ENCODE data around the gene RBMS2.
"Not testable (repeated sequence)": the region's sequence is repeated elsewhere in the genome, so short reads cannot be mapped to it uniquely, and the experiment has no call there.

The RBMS2 gene

GRCh38 chr12:56496704-56497103 lies 24.9 kb upstream of the RBMS2 start:
- not testable (repeated sequence) for H3K36me3 Mint-ChIP-seq, H3K27ac Mint-ChIP-seq, H3K4me1 Mint-ChIP-seq, H3K9me3 Mint-ChIP-seq, ATAC-seq
- DNase-seq (ENCODE audit: low spot score in 2 of 2): peak; percentile 28 to 82
- H3K4me3 Mint-ChIP-seq: peak overlapping the region; percentile 13

- not testable (repeated sequence) for H3K4me3 Mint-ChIP-seq
Measured at GRCh38 chr12:56498126-56498902, 23.3 kb upstream of the RBMS2 start.

GRCh38 chr12:56499452-56499851 lies 22.2 kb upstream of the RBMS2 start:
- not testable (repeated sequence) for H3K4me1 Mint-ChIP-seq; H3K9me3 Mint-ChIP-seq; ATAC-seq; H3K4me3 Mint-ChIP-seq; H3K36me3 Mint-ChIP-seq; H3K27ac Mint-ChIP-seq; DNase-seq (ENCODE audit: low spot score in 2 of 2)

More at GRCh38 chr12:56498126-56498902, 23.3 kb upstream of the RBMS2 start:
- H3K27ac Mint-ChIP-seq; ATAC-seq; H3K4me1 Mint-ChIP-seq; DNase-seq (ENCODE audit: low spot score in 2 of 2); H3K36me3 Mint-ChIP-seq; H3K9me3 Mint-ChIP-seq: not testable (repeated sequence)

GRCh38 chr12:56499879-56500278 lies 21.7 kb upstream of the RBMS2 start:
- not testable (repeated sequence) for H3K9me3 Mint-ChIP-seq; DNase-seq (ENCODE audit: low spot score in 2 of 2); H3K36me3 Mint-ChIP-seq; H3K4me1 Mint-ChIP-seq; H3K27ac Mint-ChIP-seq; ATAC-seq; H3K4me3 Mint-ChIP-seq

- H3K4me3 Mint-ChIP-seq: no peak overlapping the region
- no peaks in the 10 kb centered on the region for H3K36me3 Mint-ChIP-seq
- no peaks in the 10 kb centered on the region for H3K9me3 Mint-ChIP-seq
- DNase-seq (ENCODE audit: low spot score in 2 of 2) (no peak), ATAC-seq (no peak)
- H3K27ac Mint-ChIP-seq: no peak overlapping the region
- H3K4me1 Mint-ChIP-seq: no peaks in the 10 kb centered on the region
Measured at GRCh38 chr12:56510786-56511185, 10.8 kb upstream of the RBMS2 start.

GRCh38 chr12:56514014-56514318 lies 7.7 kb upstream of the RBMS2 start:
- not testable (repeated sequence) for H3K36me3 Mint-ChIP-seq; H3K9me3 Mint-ChIP-seq; DNase-seq (ENCODE audit: low spot score in 2 of 2); H3K4me1 Mint-ChIP-seq; H3K27ac Mint-ChIP-seq; ATAC-seq; H3K4me3 Mint-ChIP-seq

- Mint-ChIP-seq H3K4me3 (no peak overlapping the region), H3K9me3 (no peaks in the 10 kb centered on the region), H3K4me1 (peaks cover 11% of the 10 kb centered on the region), H3K27ac (no peak overlapping the region), H3K36me3 (no peaks in the 10 kb centered on the region)
- no peak for DNase-seq (ENCODE audit: low spot score in 2 of 2)
- no peak for ATAC-seq
Measured at GRCh38 chr12:56517854-56518253, 3.8 kb upstream of the RBMS2 start.

- Mint-ChIP-seq H3K36me3 (no peaks in the 10 kb centered on the region), H3K9me3 (no peaks in the 10 kb centered on the region), H3K4me1 (peaks cover 13% of the 10 kb centered on the region), H3K4me3 (no peak overlapping the region), H3K27ac (no peak overlapping the region)
- DNase-seq (ENCODE audit: low spot score in 2 of 2): no peak
- no peak for ATAC-seq
Measured at GRCh38 chr12:56518570-56518969, 3.0 kb upstream of the RBMS2 start.

- Mint-ChIP-seq H3K36me3 (no peaks in the 10 kb centered on the region), H3K9me3 (no peaks in the 10 kb centered on the region), H3K4me3 (no peak overlapping the region), H3K27ac (no peak overlapping the region), H3K4me1 (peaks cover 13% of the 10 kb centered on the region)
- ATAC-seq (no peak), DNase-seq (ENCODE audit: low spot score in 2 of 2) (no peak)
Measured at GRCh38 chr12:56520048-56520447, 1.6 kb upstream of the RBMS2 start.

- Mint-ChIP-seq H3K4me3 (peak overlapping the region; percentile 72), H3K36me3 (no peaks in the 10 kb centered on the region), H3K27ac (no peak overlapping the region), H3K9me3 (no peaks in the 10 kb centered on the region), H3K4me1 (peaks cover 13% of the 10 kb centered on the region)
- no peak for ATAC-seq
- no peak for DNase-seq (ENCODE audit: low spot score in 2 of 2)
Measured at GRCh38 chr12:56520506-56520905, 1.1 kb upstream of the RBMS2 start.

GRCh38 chr12:56521209-56521589 lies 421 bp upstream of the RBMS2 start:
- H3K4me1 Mint-ChIP-seq: peaks cover 13% of the 10 kb centered on the region
- peak overlapping the region; percentile 72 for H3K4me3 Mint-ChIP-seq
- peak overlapping the region; percentile 80 for H3K27ac Mint-ChIP-seq
- DNase-seq (ENCODE audit: low spot score in 2 of 2) (no peak), ATAC-seq (peak; percentile 36)
- H3K36me3 Mint-ChIP-seq: no peaks in the 10 kb centered on the region
- H3K9me3 Mint-ChIP-seq: no peaks in the 10 kb centered on the region

GRCh38 chr12:56522411-56523193 lies 982 bp downstream of the RBMS2 start:
- peaks cover 13% of the 10 kb centered on the region for H3K4me1 Mint-ChIP-seq
- H3K27ac Mint-ChIP-seq: peak overlapping the region; percentile 80
- H3K36me3 Mint-ChIP-seq: no peaks in the 10 kb centered on the region
- H3K4me3 Mint-ChIP-seq: peak overlapping the region; percentile 72
- DNase-seq (ENCODE audit: low spot score in 2 of 2): no peak
- peak; percentile 66 for ATAC-seq
- H3K9me3 Mint-ChIP-seq: no peaks in the 10 kb centered on the region

GRCh38 chr12:56528846-56529245 lies 7.2 kb downstream of the RBMS2 start:
- ATAC-seq: no peak
- no peak overlapping the region for H3K27ac Mint-ChIP-seq
- H3K4me3 Mint-ChIP-seq: no peak overlapping the region
- H3K36me3 Mint-ChIP-seq: no peaks in the 10 kb centered on the region
- no peaks in the 10 kb centered on the region for H3K4me1 Mint-ChIP-seq
- DNase-seq (ENCODE audit: low spot score in 2 of 2): no peak
- no peaks in the 10 kb centered on the region for H3K9me3 Mint-ChIP-seq

GRCh38 chr12:56529656-56530055 lies 8.0 kb downstream of the RBMS2 start:
- Mint-ChIP-seq H3K4me1 (no peaks in the 10 kb centered on the region), H3K9me3 (no peaks in the 10 kb centered on the region), H3K36me3 (no peaks in the 10 kb centered on the region), H3K27ac (no peak overlapping the region), H3K4me3 (no peak overlapping the region)
- no peak for DNase-seq (ENCODE audit: low spot score in 2 of 2)
- ATAC-seq: no peak

- Mint-ChIP-seq H3K4me3 (no peak overlapping the region), H3K36me3 (no peaks in the 10 kb centered on the region), H3K9me3 (no peaks in the 10 kb centered on the region), H3K4me1 (no peaks in the 10 kb centered on the region), H3K27ac (no peak overlapping the region)
- DNase-seq (ENCODE audit: low spot score in 2 of 2): no peak
- no peak for ATAC-seq
Measured at GRCh38 chr12:56530390-56531055, 8.9 kb downstream of the RBMS2 start.

- H3K36me3 Mint-ChIP-seq: no peaks in the 10 kb centered on the region
- H3K9me3 Mint-ChIP-seq: no peaks in the 10 kb centered on the region
- no peak overlapping the region for H3K27ac Mint-ChIP-seq
- H3K4me1 Mint-ChIP-seq: no peaks in the 10 kb centered on the region
- DNase-seq (ENCODE audit: low spot score in 2 of 2): no peak
- H3K4me3 Mint-ChIP-seq: no peak overlapping the region
- ATAC-seq: no peak
Measured at GRCh38 chr12:56537546-56537945, 15.9 kb downstream of the RBMS2 start.

Measured in stimulated activated effector memory CD8-positive, alpha-beta T cell treated with anti-CD3 and anti-CD28 coated beads, Interleukin-12 subunit alpha, Interleukin-12 subunit beta, amount 100 ng/mL, for 72 hours (primary cell).